Peyer's patch (tissue), 4 donors: ENCODE results near the gene ZNF627.

Experiments used
- POLR2A ChIP-seq, 2 donors: fragments of 450-650 bp; IDR thresholded peaks; one replicate each; pipeline ENCODE4 v1.5.1; 2017; ENCODE audit warnings: antibody characterized with exemption in 2 of 2, mild to moderate bottlenecking in 2 of 2, moderate library complexity in 2 of 2
- TF ChIP-seq, protein P1 (sequence below), 6 experiments: fragments of 450-650 bp in 4 of 6; fragments of 200-600 bp in 2 of 6; sonication (generic) in 1 of 6; IDR thresholded peaks; one replicate each; pipeline ENCODE4 v1.5.1; 2017 to 2019; ENCODE audit warnings: antibody characterized with exemption in 6 of 6, mild to moderate bottlenecking in 3 of 6, moderate library complexity in 1 of 6

DNA sequence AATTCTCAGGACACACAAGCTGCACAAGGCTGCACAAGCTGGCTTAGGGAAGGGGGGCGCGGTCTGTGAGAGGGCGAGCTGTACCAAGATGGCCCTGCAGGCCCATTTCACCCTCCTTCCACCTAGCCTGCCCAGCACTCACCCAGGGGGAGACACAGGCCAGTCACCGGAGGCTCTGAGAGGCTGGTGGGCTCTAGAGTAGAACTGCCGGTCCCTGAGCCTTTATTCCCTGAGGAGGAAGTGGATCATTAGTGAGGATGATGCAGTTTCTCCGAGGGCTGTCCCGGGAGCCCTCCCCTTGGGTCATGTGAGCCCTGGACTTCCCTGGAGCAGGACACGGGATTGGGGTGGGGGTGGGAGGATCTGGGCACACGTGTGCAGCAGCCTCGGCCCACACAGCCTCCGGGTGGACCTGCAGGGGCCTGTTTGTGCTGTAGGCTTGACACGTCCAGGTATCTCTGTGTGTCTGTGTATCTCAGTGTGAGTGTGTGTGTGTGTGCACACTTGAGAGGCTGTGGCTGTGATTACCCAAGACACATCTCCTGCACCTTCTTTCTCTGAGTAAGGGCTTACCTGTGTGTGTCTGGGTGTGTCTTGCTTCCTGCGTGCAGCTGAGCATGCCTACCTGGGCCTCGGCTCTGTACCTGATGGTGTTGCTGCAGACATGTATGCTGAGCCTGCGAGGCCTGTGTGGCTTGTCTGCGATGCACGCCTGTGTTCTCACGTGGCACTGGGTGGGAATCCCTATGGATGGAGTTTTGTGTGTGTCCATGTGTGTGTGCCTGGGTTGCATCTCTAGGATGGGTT is 19.6 kb upstream of the ZNF627 start, which contains the start of gene ACP5:
- TF ChIP-seq, protein P1, sequence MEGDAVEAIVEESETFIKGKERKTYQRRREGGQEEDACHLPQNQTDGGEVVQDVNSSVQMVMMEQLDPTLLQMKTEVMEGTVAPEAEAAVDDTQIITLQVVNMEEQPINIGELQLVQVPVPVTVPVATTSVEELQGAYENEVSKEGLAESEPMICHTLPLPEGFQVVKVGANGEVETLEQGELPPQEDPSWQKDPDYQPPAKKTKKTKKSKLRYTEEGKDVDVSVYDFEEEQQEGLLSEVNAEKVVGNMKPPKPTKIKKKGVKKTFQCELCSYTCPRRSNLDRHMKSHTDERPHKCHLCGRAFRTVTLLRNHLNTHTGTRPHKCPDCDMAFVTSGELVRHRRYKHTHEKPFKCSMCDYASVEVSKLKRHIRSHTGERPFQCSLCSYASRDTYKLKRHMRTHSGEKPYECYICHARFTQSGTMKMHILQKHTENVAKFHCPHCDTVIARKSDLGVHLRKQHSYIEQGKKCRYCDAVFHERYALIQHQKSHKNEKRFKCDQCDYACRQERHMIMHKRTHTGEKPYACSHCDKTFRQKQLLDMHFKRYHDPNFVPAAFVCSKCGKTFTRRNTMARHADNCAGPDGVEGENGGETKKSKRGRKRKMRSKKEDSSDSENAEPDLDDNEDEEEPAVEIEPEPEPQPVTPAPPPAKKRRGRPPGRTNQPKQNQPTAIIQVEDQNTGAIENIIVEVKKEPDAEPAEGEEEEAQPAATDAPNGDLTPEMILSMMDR (IDR thresholded peaks at IDR 0.05) = no peak
- no peak for TF ChIP-seq POLR2A (IDR thresholded peaks at IDR 0.05)
